Activated CD4-positive, alpha-beta T cell treated with anti-CD3 and anti-CD28 coated beads, Interleukin-2, amount 50 U/mL, for 48 hours (primary cell): ENCODE results near the gene OR2A14.
"Not testable (repeated sequence)": the region's sequence is repeated elsewhere in the genome, so short reads cannot be mapped to it uniquely, and the experiment has no call there.

Experiments
- DNase-seq, 2 experiments: peaks; one replicate each; pipeline ENCODE4 v3.0.0-alpha.2; 2020

The OR2A14 gene

DNA sequence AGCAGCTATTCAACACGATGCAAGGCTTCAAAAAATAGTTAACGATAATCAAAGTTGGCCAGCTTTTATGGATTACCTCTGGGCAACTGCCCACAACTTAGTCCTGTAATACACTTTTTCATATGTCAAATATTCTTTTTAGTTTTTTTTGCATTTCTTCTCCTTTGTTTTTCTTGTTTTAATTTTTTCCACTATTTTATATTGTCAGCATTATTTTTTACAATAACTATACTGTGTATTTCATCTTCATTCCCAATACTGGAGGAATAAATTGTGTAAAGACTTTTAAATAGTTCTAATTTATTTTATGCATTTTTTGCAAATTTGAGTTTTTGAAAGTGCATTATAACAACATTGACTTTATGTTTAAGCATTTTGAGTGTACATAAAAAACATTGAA is 41.8 kb downstream of the OR2A14 start:
- no peak for DNase-seq

DNA sequence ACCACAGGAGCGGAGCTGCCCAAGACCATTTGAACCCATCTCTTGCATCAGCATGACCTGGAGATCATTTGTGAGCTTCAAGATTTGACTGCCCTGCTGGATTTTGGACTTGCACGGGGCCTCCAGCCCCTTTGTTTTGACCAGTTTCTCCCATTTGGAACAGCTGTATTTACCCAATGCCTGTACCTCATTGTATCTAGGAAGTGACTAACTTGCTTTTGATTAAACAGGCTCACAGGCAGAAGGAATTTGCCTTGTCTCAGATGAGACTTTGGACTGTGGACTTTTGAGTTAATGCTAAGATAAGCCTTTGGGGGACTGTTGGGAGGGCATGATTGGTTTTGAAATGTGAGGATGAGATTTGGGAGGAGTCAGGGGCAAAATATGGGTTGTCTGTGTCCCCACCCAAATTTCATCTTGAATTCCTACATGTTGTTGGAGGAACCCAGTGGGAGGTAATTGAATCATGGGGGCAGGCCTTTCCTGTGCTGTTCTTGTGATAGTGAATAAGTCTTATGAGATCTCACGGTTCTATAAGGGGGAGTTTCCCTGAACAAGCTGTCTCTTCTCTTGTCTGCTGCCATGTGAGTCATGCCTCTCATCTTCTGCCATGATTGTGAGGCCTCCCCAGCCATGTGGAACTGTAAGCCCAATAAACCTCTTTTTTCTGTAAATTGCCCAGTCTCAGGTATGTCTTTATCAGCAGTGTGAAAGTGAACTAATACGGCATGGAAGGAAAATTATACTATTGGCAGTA is 48.8 kb downstream of the OR2A14 start:
- not testable (repeated sequence) for DNase-seq

DNA sequence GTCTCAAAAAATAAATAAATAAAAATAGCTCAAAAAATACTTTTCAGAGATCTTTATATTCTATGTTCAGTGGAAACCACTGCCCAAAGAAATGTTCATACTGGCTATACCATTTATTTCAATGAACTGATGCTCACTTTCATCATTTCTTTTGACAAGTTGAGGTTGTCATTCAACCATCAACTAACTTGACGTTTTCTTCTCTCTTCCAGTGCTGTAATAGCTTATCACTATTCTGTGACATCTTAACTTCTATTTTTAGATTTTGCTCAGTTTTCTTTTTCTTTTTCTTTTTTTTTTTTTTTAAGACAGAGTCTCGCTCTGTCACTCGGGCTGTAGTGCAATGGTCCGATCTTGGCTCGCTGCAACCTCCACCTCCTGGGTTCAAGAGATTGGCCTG is 51.6 kb downstream of the OR2A14 start:
- DNase-seq: no peak

DNA sequence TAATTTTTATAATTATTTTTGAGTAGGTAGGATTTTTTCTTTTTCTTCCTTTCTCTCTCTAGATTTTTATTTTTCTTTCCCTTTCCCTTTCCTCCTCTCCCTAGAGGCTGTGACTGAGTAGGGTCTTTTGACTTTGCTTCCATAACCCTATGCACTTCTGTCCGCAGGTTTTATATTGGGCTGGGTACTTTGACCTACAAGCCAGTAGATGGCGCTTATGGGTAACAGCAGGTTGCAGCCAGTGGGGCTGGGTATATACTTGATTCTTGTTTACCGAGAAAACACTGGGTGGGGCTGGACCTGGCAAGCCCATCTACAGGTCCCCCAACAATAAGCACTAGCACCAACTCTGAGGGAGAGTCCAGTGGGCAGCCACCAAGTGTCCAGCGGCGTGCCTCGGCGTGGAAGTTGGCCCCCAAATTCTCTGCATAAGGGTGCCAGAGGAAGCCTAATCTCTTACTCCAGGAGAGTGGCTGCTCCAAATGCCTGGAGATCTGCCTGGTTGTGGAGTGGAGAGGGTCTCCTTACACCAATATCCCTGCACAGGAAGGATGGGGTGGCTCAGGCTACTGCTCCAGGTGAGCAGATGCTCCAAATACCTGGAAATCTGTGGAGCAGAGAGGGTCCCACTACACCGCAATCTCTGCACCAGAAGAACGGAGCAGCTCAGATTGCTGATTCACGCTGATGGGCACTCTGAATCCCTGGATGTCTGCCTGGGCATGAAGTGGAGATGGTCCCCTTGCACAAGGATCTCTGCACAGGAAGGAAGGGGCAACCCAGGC is 55.6 kb downstream of the OR2A14 start:
- DNase-seq: not testable (repeated sequence)

DNA sequence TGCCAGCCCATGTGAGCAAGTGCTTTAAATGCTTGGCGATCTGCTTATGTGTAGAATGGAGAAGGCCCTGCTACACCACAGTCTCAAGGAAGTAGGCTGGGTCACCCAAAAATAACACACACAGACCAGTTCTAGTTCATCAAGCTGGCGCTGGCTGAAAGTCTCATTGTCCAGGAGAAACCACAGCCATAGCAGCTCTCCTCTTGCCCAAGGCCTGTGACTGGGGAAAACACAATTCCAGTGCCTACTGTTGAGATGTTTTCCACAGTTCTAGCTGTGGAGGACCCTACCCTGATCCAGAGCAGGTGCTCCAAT is 56.1 kb downstream of the OR2A14 start:
- DNase-seq: not testable (repeated sequence)
